GM10266 (cell line): ENCODE measurements around the gene RAI1.
A peak's percentile ranks its signal among the peaks of the same experiment; 100 is the strongest.

ENCODE experiments used
- DNase-seq: peaks from one replicate; pipeline ENCODE4 v3.0.0; 2012; ENCODE audit errors: extremely low spot score
- TF ChIP-seq, protein P1 (sequence below): IDR thresholded peaks from 2 replicates; pipeline ENCODE4 v1.5.1; 2012; ENCODE audit warnings: mild to moderate bottlenecking, low read depth; ENCODE audit not compliant: control insufficient read depth, insufficient read depth; ENCODE audit errors: missing control alignments

RAI1 gene

GRCh38 chr17:17831208-17832031, 150.2 kb downstream of the RAI1 start:
- TF ChIP-seq, protein P1, sequence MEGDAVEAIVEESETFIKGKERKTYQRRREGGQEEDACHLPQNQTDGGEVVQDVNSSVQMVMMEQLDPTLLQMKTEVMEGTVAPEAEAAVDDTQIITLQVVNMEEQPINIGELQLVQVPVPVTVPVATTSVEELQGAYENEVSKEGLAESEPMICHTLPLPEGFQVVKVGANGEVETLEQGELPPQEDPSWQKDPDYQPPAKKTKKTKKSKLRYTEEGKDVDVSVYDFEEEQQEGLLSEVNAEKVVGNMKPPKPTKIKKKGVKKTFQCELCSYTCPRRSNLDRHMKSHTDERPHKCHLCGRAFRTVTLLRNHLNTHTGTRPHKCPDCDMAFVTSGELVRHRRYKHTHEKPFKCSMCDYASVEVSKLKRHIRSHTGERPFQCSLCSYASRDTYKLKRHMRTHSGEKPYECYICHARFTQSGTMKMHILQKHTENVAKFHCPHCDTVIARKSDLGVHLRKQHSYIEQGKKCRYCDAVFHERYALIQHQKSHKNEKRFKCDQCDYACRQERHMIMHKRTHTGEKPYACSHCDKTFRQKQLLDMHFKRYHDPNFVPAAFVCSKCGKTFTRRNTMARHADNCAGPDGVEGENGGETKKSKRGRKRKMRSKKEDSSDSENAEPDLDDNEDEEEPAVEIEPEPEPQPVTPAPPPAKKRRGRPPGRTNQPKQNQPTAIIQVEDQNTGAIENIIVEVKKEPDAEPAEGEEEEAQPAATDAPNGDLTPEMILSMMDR, result no peak
- DNase-seq, result no peak

DNA sequence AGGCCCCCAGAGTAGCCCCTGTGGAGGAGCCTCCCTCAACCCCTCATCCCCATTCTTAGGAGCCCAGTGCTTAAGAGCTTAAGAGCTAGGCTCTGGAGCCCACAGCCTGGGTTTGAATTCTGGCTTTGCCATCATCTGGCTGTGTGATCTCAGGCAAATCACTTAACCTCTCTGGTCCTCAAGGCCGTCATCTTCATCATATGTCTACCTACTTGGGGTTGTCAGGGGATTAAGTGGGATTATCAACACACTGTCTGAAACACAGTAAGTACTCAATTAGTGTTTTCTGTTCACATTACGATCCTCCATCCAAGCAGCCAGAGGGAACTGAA, 150.7 kb downstream of the RAI1 start:
- DNase-seq, result no peak
- TF ChIP-seq, protein P1, result no peak

DNA sequence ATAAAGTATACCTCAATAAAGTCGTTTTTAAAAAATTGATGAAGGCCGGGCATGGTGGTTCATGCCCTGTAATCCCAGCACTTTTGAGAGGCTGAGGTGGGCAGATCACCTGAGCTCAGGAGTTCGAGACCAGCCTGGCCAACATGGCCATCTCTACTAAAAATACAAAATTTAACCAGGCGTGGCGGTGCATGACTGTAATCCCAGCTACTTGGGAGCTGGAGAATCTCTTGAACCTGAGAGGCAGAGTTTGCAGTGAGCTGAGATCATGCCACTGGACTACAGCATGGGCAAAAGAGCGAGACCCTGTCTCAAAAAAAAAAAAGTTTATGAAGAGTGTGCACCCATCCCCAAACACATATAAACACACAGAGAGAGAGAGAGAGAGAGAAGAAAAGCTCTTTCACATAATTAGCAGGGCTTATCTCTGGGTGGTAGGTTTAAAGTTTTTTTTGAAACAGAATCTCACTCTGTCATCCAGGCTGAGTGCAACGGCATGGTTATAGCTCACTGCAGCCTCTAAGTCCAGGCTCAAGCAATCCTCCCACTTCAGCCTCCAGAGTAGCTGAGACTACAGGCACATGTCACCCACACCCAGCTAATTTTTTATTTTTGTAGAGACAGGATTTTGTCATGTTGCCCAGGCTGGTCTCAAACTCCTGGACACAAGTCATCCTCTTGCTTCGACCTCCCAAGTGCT, 152.6 kb downstream of the RAI1 start:
- TF ChIP-seq, protein P1, result no peak
- no peak for DNase-seq

GRCh38 chr17:17834974-17835373, 153.7 kb downstream of the RAI1 start:
- TF ChIP-seq, protein P1, result no peak
- no peak for DNase-seq

DNA sequence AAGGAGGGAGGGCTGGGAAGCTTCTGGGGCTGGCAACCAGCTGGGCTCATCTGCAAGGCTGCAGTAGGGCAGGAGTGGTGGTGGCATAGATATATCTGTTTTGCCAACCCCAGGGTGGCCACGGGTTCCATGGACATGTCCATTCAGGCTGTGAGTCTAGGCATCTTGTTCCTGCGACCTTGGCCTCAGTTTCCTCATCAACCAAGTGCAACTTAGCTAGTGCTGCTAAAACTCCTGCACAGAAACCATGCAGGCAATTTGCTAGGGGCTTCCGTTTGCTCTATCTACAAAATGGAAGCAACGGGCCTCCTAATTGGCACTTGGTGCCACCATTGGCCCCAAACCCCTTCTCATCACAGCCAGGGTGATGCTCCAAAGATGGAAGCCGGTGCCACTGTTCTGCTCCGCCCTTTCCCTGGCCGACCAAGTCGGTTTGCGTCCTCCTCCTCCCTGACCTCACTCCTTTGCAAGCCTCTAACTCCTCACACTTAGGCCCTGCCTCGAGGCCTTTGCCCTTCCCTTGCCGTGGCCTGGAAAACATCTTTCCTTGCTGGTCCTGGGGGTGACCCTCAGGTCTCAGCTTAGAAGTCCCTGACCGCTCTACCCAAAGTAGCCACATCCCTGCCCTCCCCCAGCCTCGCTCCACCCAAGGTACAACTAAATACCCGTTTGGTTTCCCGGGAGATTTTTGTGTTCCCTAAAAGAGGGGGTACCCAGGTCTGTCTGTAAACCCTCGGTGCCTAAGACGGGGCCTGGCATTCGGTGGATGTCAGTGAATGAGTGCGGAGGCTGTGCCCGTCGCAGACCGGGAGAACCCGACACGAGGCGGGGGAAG, 154.4 kb downstream of the RAI1 start:
- DNase-seq, result no peak
- TF ChIP-seq, protein P1, result no peak

DNA sequence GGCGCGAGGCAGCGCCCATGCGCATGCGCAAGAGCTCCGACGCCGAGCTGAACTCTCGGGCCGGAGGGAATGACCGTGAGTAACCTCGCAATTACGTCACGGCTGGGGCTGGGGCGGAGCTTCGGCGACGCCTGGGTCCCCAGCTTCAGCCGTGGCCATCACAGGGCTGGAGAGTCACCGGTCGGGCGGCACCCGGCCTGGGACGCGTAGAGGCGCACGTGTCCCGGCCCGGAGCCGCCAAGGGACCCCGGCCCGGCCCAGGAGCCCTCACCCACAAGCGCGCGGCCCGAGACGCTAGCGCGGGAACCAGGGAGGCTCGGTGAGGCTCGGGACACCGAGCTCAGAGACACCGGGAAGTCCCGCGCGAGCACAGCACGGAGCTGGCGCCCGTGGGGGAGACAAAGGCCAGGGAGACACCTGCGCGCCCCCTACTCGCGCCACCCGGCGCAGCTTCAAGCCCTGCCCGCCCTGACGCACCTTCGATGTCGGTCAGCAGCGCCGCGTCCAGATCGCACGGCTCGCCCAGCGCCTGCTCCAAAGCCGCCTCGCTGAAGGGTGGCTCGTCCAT, 155.1 kb downstream of the RAI1 start:
- TF ChIP-seq, protein P1, result no peak
- DNase-seq, result peak; percentile 98
